ELF-1 (cell line): ENCODE data around the gene LRRC34.

Experiments
- DNase-seq: peaks from one replicate; pipeline ENCODE4 v3.0.0-alpha.2; 2016; ENCODE audit warnings: low read depth, low spot score

Gene LRRC34

GRCh38 chr3:169812332-169813235 is at the start of gene LRRC34, which contains the start of gene LRRIQ4:
LRRC34 (minus strand) TSS chr3:169812904; CDS start chr3:169812548, 356 bp downstream.
LRRIQ4 (plus strand) TSS chr3:169812870; CDS start chr3:169821922, 9,052 bp downstream.
- DNase-seq = peak; percentile 94

- peak; percentile 79 for DNase-seq
These were observed 49.2 kb upstream of the LRRC34 start for GRCh38 chr3:169861871-169862270.

- DNase-seq = no peak
These were observed 45.1 kb upstream of the LRRC34 start for GRCh38 chr3:169857811-169858210.

- no peak for DNase-seq
These were observed 42.8 kb upstream of the LRRC34 start for GRCh38 chr3:169855514-169855913.

- DNase-seq = no peak
These were observed 37.9 kb upstream of the LRRC34 start for GRCh38 chr3:169850618-169851017.

- no peak for DNase-seq
These were observed 36.0 kb upstream of the LRRC34 start for GRCh38 chr3:169848741-169849140.

- no peak for DNase-seq
These were observed 35.2 kb upstream of the LRRC34 start for GRCh38 chr3:169847896-169848295.

GRCh38 chr3:169846458-169847193 is 33.9 kb upstream of the LRRC34 start:
- DNase-seq = no peak

- DNase-seq = no peak
These were observed 30.3 kb upstream of the LRRC34 start for GRCh38 chr3:169842960-169843359.

GRCh38 chr3:169841171-169841570 is 28.5 kb upstream of the LRRC34 start:
- DNase-seq = no peak

- no peak for DNase-seq
These were observed 25.9 kb upstream of the LRRC34 start for GRCh38 chr3:169838511-169839030.

- DNase-seq = no peak
These were observed 24.2 kb upstream of the LRRC34 start for GRCh38 chr3:169836942-169837275.

GRCh38 chr3:169836078-169836941 is 23.6 kb upstream of the LRRC34 start:
- no peak for DNase-seq

- no peak for DNase-seq
These were observed 22.8 kb upstream of the LRRC34 start for GRCh38 chr3:169835533-169835932.

GRCh38 chr3:169827712-169828111 is 15.0 kb upstream of the LRRC34 start:
- no peak for DNase-seq

GRCh38 chr3:169825316-169825715 is 12.6 kb upstream of the LRRC34 start:
- DNase-seq = no peak

- DNase-seq = no peak
These were observed 10.3 kb upstream of the LRRC34 start for GRCh38 chr3:169822983-169823382.

GRCh38 chr3:169822540-169822939 is 9.8 kb upstream of the LRRC34 start:
- no peak for DNase-seq

GRCh38 chr3:169822091-169822490 is 9.4 kb upstream of the LRRC34 start:
- no peak for DNase-seq

- no peak for DNase-seq
These were observed 5.6 kb upstream of the LRRC34 start for GRCh38 chr3:169818316-169818715.

GRCh38 chr3:169815590-169816150 is 3.0 kb upstream of the LRRC34 start:
- no peak for DNase-seq
